GM23338 (cell line): ENCODE results near the gene PAK4. TPM values are rescaled to one million over a fixed set of nuclear protein-coding genes. Genes with fewer than 3 reads are reported as not detected.

ENCODE experiments used
- ATAC-seq: fragments of 200-7000 bp; cut with Tn5 transposase; 3 replicates; pipeline ENCODE4 v1.9.1; 2020
- DNase-seq: peaks from one replicate; pipeline ENCODE4 v3.0.0-alpha.2; 2015; ENCODE audit warnings: low spot score
- H2AFZ ChIP-seq: fragments of 200-600 bp; sonication (generic); 2 replicates; pipeline ENCODE4 v1.8.0; 2016; ENCODE audit warnings: antibody characterized with exemption, mild to moderate bottlenecking, moderate library complexity
- H3F3A ChIP-seq: fragments of 200-600 bp; sonication (generic); replicated peaks from 2 replicates; pipeline ENCODE4 v1.8.0; 2017; ENCODE audit warnings: antibody characterized with exemption, mixed run types, low read depth
- H3K27ac ChIP-seq: fragments of 200-600 bp; sonication (generic); 2 replicates; pipeline ENCODE4 v1.6.1; 2016; ENCODE audit warnings: low read depth
- H3K27me3 ChIP-seq: fragments of 200-600 bp; sonication (generic); 2 replicates; pipeline ENCODE4 v1.8.0; 2016; ENCODE audit warnings: mild to moderate bottlenecking, mixed run types, moderate library complexity; ENCODE audit not compliant: insufficient read depth
- H3K36me3 ChIP-seq: fragments of 200-600 bp; sonication (generic); 2 replicates; pipeline ENCODE4 v1.8.0; 2016; ENCODE audit warnings: mild to moderate bottlenecking; ENCODE audit not compliant: insufficient read depth
- H3K4me1 ChIP-seq: fragments of 200-600 bp; sonication (generic); 2 replicates; pipeline ENCODE4 v1.8.0; 2016; ENCODE audit warnings: mild to moderate bottlenecking, moderate library complexity; ENCODE audit not compliant: insufficient read depth
- H3K4me2 ChIP-seq: fragments of 200-600 bp; sonication (generic); 2 replicates; pipeline ENCODE4 v1.7.1; 2017; ENCODE audit warnings: mixed run types
- H3K4me3 ChIP-seq: fragments of 200-600 bp; sonication (generic); 2 replicates; pipeline ENCODE4 v1.6.1; 2016; ENCODE audit warnings: mixed run types
- H3K79me2 ChIP-seq: fragments of 200-600 bp; sonication (generic); replicated peaks from 2 replicates; pipeline ENCODE4 v1.8.0; 2017; ENCODE audit warnings: mild to moderate bottlenecking; ENCODE audit not compliant: insufficient read depth
- H3K9me2 ChIP-seq: fragments of 200-600 bp; sonication (generic); 2 replicates; pipeline ENCODE4 v1.8.0; 2017; ENCODE audit not compliant: insufficient read depth
- H4K20me1 ChIP-seq: fragments of 200-600 bp; sonication (generic); replicated peaks from 2 replicates; pipeline ENCODE4 v1.8.0; 2017; ENCODE audit warnings: mild to moderate bottlenecking; ENCODE audit not compliant: insufficient read depth
- H3K27ac Mint-ChIP-seq: 2 replicates; pipeline ENCODE4 v1.8.0; 2020; ENCODE audit warnings: inconsistent platforms, mild to moderate bottlenecking, moderate library complexity, mixed read lengths
- H3K27me3 Mint-ChIP-seq: 3 replicates; pipeline ENCODE4 v1.8.0; 2022; ENCODE audit warnings: low read depth, mild to moderate bottlenecking, moderate library complexity, mixed read lengths, inconsistent platforms; ENCODE audit not compliant: insufficient read depth, poor library complexity
- H3K36me3 Mint-ChIP-seq: 3 replicates; pipeline ENCODE4 v1.8.0; 2021; ENCODE audit warnings: low read depth, mild to moderate bottlenecking, inconsistent platforms, moderate library complexity, mixed read lengths
- H3K4me1 Mint-ChIP-seq: 3 replicates; pipeline ENCODE4 v1.8.0; 2020; ENCODE audit warnings: mild to moderate bottlenecking, inconsistent platforms, mixed read lengths
- H3K4me3 Mint-ChIP-seq: 3 replicates; pipeline ENCODE4 v1.8.0; 2021; ENCODE audit warnings: moderate library complexity, mild to moderate bottlenecking, inconsistent platforms, mixed read lengths
- H3K9me3 Mint-ChIP-seq: 3 replicates; pipeline ENCODE4 v1.8.0; 2020; ENCODE audit warnings: moderate library complexity, mild to moderate bottlenecking, inconsistent platforms, mixed read lengths
- CREB1 ChIP-seq: fragments of 250-450 bp; sonication (Bioruptor Pico); IDR thresholded peaks from 2 replicates; pipeline ENCODE4 v1.5.0; 2020; ENCODE audit warnings: low read depth, mild to moderate bottlenecking, moderate library complexity
- EZH2 ChIP-seq: fragments of 200-600 bp; sonication (generic); IDR thresholded peaks from one replicate; pipeline ENCODE4 v1.8.0; 2017; ENCODE audit warnings: antibody characterized with exemption, mild to moderate bottlenecking, low read depth; ENCODE audit not compliant: unreplicated experiment
- EZH2phosphoT487 ChIP-seq: fragments of 200-600 bp; sonication (generic); IDR thresholded peaks from one replicate; pipeline ENCODE4 v1.8.1; 2018; ENCODE audit warnings: antibody characterized with exemption; ENCODE audit not compliant: unreplicated experiment
- JUNB ChIP-seq: IDR thresholded peaks from one replicate; pipeline ENCODE4 v1.6.1; 2016; ENCODE audit warnings: antibody characterized with exemption; ENCODE audit not compliant: unreplicated experiment
- NANOG ChIP-seq: IDR thresholded peaks from 2 replicates; pipeline ENCODE4 v1.6.1; 2016; ENCODE audit warnings: antibody characterized with exemption, borderline replicate concordance
- ZNF331 ChIP-seq: fragments of 250-450 bp; sonication (Bioruptor Pico); IDR thresholded peaks from 2 replicates; pipeline ENCODE4 v1.5.0; 2020; ENCODE audit warnings: low read depth, mild to moderate bottlenecking, moderate library complexity
- polyA plus RNA-seq: library from polyadenylated mRNA; unstranded; fragments of >200 nt; fragmentation: Nextera tagmentation; extraction: Ambion mirVana; gene quantifications from 2 replicates; pipeline ENCODE4 v1.2.1, GENCODE V29; 2016
- total RNA-seq: library from RNA; depleted of rRNA; stranded (reverse); fragments of >200 nt; shearing (Covaris generic); gene quantifications from 2 replicates; pipeline ENCODE4 v1.2.3, GENCODE V29; 2014
- TF ChIP-seq, protein P1 (sequence below): IDR thresholded peaks from one replicate; pipeline ENCODE4 v1.6.1; 2018; ENCODE audit warnings: antibody characterized with exemption; ENCODE audit not compliant: unreplicated experiment
- TF ChIP-seq, protein P2 (sequence below), 2 experiments: fragments of 200-600 bp in 1 of 2; sonication (generic) in 1 of 2; conservative IDR thresholded peaks; 2 replicates each; pipeline versions ENCODE4 v1.5.1 to v1.6.1; 2016 to 2017; ENCODE audit warnings: antibody characterized with exemption in 2 of 2, low read depth in 2 of 2, mild to moderate bottlenecking in 2 of 2, moderate library complexity in 1 of 2
- TF ChIP-seq, protein P3 (sequence below): IDR thresholded peaks from 2 replicates; pipeline ENCODE4 v1.6.1; 2016; ENCODE audit warnings: antibody characterized with exemption

Gene PAK4
- total and polyA plus RNA-seq, 2 experiments from 2014 or later = 28.7 to 35.4 TPM

DNA sequence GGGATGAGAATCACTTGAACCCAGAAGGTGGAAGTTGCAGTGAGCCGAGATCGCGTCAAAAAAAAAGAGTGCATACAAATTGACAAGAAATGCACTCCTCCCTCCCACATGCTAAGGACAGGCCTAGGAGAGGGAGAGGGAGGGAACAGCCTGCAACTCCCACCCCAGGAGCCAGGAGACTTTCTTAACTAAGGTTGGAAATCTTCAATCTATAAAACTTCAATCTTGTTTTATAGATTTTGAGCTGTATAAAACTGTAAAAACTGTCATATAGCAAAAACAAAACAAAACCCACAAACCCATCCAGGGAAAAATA, 79.8 kb downstream of the PAK4 start:
- Mint-ChIP-seq H3K9me3 (no peaks in the 10 kb centered on the region), H3K27ac (no peak overlapping the region), H3K4me1 (no peaks in the 10 kb centered on the region; the same call in 2 of the 3 replicates), H3K27me3 (peaks cover 21% of the 10 kb centered on the region), H3K36me3 (no peaks in the 10 kb centered on the region), H3K4me3 (no peak overlapping the region)
- Histone ChIP-seq H3K4me1 (no peaks in the 10 kb centered on the region; the same call in 1 of the 2 replicates), H3K4me2 (no peak overlapping the region), H3K27me3 (peaks cover 30% of the 10 kb centered on the region), H3K27ac (no peak overlapping the region), H4K20me1 (no peaks in the 10 kb centered on the region), H3K79me2 (no peaks in the 10 kb centered on the region), H3K36me3 (no peaks in the 10 kb centered on the region), H3K9me2 (no peaks in the 10 kb centered on the region), H3F3A (no peaks in the 10 kb centered on the region), H2AFZ (no peak overlapping the region), H3K4me3 (no peak overlapping the region)
- ATAC-seq (no peak), DNase-seq (no peak)
- TF ChIP-seq CREB1 (no peak), ZNF331 (no peak), NANOG (no peak), JUNB (no peak)
- TF ChIP-seq, protein P1, sequence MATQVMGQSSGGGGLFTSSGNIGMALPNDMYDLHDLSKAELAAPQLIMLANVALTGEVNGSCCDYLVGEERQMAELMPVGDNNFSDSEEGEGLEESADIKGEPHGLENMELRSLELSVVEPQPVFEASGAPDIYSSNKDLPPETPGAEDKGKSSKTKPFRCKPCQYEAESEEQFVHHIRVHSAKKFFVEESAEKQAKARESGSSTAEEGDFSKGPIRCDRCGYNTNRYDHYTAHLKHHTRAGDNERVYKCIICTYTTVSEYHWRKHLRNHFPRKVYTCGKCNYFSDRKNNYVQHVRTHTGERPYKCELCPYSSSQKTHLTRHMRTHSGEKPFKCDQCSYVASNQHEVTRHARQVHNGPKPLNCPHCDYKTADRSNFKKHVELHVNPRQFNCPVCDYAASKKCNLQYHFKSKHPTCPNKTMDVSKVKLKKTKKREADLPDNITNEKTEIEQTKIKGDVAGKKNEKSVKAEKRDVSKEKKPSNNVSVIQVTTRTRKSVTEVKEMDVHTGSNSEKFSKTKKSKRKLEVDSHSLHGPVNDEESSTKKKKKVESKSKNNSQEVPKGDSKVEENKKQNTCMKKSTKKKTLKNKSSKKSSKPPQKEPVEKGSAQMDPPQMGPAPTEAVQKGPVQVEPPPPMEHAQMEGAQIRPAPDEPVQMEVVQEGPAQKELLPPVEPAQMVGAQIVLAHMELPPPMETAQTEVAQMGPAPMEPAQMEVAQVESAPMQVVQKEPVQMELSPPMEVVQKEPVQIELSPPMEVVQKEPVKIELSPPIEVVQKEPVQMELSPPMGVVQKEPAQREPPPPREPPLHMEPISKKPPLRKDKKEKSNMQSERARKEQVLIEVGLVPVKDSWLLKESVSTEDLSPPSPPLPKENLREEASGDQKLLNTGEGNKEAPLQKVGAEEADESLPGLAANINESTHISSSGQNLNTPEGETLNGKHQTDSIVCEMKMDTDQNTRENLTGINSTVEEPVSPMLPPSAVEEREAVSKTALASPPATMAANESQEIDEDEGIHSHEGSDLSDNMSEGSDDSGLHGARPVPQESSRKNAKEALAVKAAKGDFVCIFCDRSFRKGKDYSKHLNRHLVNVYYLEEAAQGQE = no peak
- TF ChIP-seq, protein P2, sequence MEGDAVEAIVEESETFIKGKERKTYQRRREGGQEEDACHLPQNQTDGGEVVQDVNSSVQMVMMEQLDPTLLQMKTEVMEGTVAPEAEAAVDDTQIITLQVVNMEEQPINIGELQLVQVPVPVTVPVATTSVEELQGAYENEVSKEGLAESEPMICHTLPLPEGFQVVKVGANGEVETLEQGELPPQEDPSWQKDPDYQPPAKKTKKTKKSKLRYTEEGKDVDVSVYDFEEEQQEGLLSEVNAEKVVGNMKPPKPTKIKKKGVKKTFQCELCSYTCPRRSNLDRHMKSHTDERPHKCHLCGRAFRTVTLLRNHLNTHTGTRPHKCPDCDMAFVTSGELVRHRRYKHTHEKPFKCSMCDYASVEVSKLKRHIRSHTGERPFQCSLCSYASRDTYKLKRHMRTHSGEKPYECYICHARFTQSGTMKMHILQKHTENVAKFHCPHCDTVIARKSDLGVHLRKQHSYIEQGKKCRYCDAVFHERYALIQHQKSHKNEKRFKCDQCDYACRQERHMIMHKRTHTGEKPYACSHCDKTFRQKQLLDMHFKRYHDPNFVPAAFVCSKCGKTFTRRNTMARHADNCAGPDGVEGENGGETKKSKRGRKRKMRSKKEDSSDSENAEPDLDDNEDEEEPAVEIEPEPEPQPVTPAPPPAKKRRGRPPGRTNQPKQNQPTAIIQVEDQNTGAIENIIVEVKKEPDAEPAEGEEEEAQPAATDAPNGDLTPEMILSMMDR (conservative IDR thresholded peaks at IDR 0.05; ENCODE audit: low read depth in 2 of 2) = no peak

DNA sequence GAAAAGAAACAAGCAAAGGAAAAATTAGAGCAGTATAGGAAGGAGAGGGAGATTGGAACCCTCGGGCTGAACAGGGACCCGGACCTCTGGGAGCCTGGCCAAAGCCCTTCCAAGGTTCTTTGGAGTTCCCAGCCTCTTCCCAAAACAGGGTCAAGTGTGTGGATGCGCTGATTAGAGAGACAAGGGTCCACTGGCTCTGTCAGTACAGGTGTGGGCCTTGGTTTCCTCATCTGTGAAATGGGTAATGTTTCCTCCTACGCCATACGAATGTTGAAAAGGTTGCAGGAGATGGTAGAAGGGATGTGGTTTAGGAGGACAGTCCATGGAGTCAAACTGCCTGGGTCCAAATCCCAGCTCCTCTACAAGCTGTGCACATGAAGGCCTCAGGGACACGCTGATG, 80.5 kb downstream of the PAK4 start:
- H3K4me3 Mint-ChIP-seq = no peak overlapping the region
- Histone ChIP-seq H4K20me1 (no peaks in the 10 kb centered on the region), H3K27me3 (peaks cover 30% of the 10 kb centered on the region), H3K9me2 (no peaks in the 10 kb centered on the region), H3K36me3 (no peaks in the 10 kb centered on the region), H3K79me2 (no peaks in the 10 kb centered on the region), H3F3A (no peaks in the 10 kb centered on the region), H3K4me1 (no peaks in the 10 kb centered on the region; the same call in 1 of the 2 replicates), H2AFZ (no peak overlapping the region), H3K4me2 (no peak overlapping the region), H3K4me3 (no peak overlapping the region), H3K27ac (no peak overlapping the region)
- ATAC-seq (no peak), DNase-seq (no peak)
- H3K36me3 Mint-ChIP-seq = no peaks in the 10 kb centered on the region
- H3K9me3 Mint-ChIP-seq = no peaks in the 10 kb centered on the region
- no peaks in the 10 kb centered on the region; the same call in 2 of the 3 replicates for H3K4me1 Mint-ChIP-seq
- peaks cover 20% of the 10 kb centered on the region for H3K27me3 Mint-ChIP-seq
- H3K27ac Mint-ChIP-seq = no peak overlapping the region
- TF ChIP-seq EZH2 (no peak), JUNB (no peak), EZH2phosphoT487 (no peak)
- TF ChIP-seq, protein P3, sequence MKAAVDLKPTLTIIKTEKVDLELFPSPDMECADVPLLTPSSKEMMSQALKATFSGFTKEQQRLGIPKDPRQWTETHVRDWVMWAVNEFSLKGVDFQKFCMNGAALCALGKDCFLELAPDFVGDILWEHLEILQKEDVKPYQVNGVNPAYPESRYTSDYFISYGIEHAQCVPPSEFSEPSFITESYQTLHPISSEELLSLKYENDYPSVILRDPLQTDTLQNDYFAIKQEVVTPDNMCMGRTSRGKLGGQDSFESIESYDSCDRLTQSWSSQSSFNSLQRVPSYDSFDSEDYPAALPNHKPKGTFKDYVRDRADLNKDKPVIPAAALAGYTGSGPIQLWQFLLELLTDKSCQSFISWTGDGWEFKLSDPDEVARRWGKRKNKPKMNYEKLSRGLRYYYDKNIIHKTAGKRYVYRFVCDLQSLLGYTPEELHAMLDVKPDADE = no peak
